ENCODE results near the gene CTTNBP2. TPM values are rescaled to one million over a fixed set of nuclear protein-coding genes. Genes with fewer than 3 reads are reported as not detected.

CTTNBP2 gene
- total RNA-seq, 1 experiment from 2014 or later = 17.6 TPM

DNA sequence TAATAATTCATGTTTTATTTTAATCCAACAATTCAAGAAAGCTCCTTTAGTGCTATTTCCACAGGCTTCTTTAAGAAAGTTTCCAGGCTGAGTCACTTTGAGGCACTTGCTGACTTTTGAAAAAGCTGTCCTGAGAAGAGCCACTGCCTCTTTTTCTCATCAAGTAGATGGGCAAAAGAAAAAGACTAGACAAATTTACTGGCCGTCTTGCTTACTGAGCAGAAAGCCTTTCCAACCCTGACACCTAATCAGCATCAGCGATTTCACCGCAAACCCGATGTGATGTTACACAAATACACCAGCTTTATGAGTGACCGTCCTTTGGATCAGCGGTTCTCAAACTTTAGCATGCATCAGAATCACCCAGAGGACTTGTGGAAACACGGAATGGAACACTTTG lies 24.3 kb downstream of the CTTNBP2 start:
- peaks cover 4 to 5% of the 10 kb centered on the region in 2 experiments; a peak in 4 of 5 replicates for H3K9me3 Mint-ChIP-seq
- peaks cover 19 to 38% (median 22%) of the 10 kb centered on the region in 3 experiments for H3K36me3 Mint-ChIP-seq (ENCODE audit: insufficient read depth in 1 of 3, low read depth in 3 of 3)

More for the DNA sequence above, 24.3 kb downstream of the CTTNBP2 start:
- H3K23me2 ChIP-seq (ENCODE audit: insufficient read length, low read depth, low read length, poor library complexity, severe bottlenecking) = no peaks in the 10 kb centered on the region
- H3K79me1 ChIP-seq (ENCODE audit: insufficient read depth, low read depth, low read length, poor library complexity, severe bottlenecking) = peaks cover 3% of the 10 kb centered on the region
- Mint-ChIP-seq H3K27me3 (ENCODE audit: low read depth) (no peaks in the 10 kb centered on the region), H3K4me3 (no peak overlapping the region), H3K27ac (no peak overlapping the region; a peak in 1 of 7 replicates), H3K4me1 (peaks cover 10 to 14% of the 10 kb centered on the region in 2 experiments)
- no peak overlapping the region for H2AFZ ChIP-seq (ENCODE audit: low read length)
- H2BK15ac ChIP-seq (ENCODE audit: low read depth, low read length) = no peak overlapping the region
- H3K79me2 ChIP-seq (ENCODE audit: insufficient read depth, low read length) = no peaks in the 10 kb centered on the region; the same call in 1 of the 2 replicates
- no peak overlapping the region for H4K5ac ChIP-seq (ENCODE audit: insufficient read length, low read depth, low read length)
- H4K91ac ChIP-seq (ENCODE audit: insufficient read length, low read depth, low read length) = no peak overlapping the region
- no peak overlapping the region for H2BK120ac ChIP-seq (ENCODE audit: low read depth, low read length, poor library complexity, severe bottlenecking)
- no peak overlapping the region for H3K14ac ChIP-seq (ENCODE audit: insufficient read depth, low read length)
- H4K20me1 ChIP-seq (ENCODE audit: control insufficient read depth, insufficient read depth, insufficient read length) = no peaks in the 10 kb centered on the region
- no peak overlapping the region for H2BK5ac ChIP-seq (ENCODE audit: insufficient read length, low read length)
- H3K9me3 ChIP-seq (ENCODE audit: control insufficient read depth, low read depth, low read length) = no peaks in the 10 kb centered on the region
- H4K8ac ChIP-seq (replicated peaks; ENCODE audit: insufficient read length, low read depth, low read length) = no peak overlapping the region
- no peak overlapping the region for H2BK20ac ChIP-seq (ENCODE audit: low read depth, low read length, poor library complexity, severe bottlenecking)
- H3K4me1 ChIP-seq (ENCODE audit: insufficient read depth, low read length) = 0 out of 2 replicates have a peak, but pooled peaks cover 2% of the 10 kb centered on the region
- WGBS (ENCODE audit: extremely low coverage, insufficient read length, low lambda C conversion rate) = no CpG with 5 or more reads among the region's 7 CpGs
- no peak overlapping the region for H2AK5ac ChIP-seq (ENCODE audit: insufficient read length, low read length)
- H3K9ac ChIP-seq (ENCODE audit: extremely low read depth, insufficient read length, low read length) = no peak overlapping the region
- H3K27me3 ChIP-seq (ENCODE audit: insufficient read depth, low read length) = no peaks in the 10 kb centered on the region
- no peak overlapping the region for H3K27ac ChIP-seq (ENCODE audit: insufficient read length, low read depth, low read length)
- no peak overlapping the region for H3K23ac ChIP-seq (ENCODE audit: insufficient read length, low read depth, low read length)
- no peak overlapping the region for H3K4ac ChIP-seq (ENCODE audit: low read depth, low read length)
- no peak overlapping the region for H3K18ac ChIP-seq (ENCODE audit: insufficient read length, low read depth, low read length)
- no peak overlapping the region for H3T11ph ChIP-seq (ENCODE audit: low read length)
- H2BK12ac ChIP-seq (ENCODE audit: insufficient read length, low read depth, low read length) = no peak overlapping the region
- no peak for DNase-seq
- H3K4me2 ChIP-seq (ENCODE audit: insufficient read depth, insufficient read length, low read length) = no peak overlapping the region
- TF ChIP-seq, protein P1, sequence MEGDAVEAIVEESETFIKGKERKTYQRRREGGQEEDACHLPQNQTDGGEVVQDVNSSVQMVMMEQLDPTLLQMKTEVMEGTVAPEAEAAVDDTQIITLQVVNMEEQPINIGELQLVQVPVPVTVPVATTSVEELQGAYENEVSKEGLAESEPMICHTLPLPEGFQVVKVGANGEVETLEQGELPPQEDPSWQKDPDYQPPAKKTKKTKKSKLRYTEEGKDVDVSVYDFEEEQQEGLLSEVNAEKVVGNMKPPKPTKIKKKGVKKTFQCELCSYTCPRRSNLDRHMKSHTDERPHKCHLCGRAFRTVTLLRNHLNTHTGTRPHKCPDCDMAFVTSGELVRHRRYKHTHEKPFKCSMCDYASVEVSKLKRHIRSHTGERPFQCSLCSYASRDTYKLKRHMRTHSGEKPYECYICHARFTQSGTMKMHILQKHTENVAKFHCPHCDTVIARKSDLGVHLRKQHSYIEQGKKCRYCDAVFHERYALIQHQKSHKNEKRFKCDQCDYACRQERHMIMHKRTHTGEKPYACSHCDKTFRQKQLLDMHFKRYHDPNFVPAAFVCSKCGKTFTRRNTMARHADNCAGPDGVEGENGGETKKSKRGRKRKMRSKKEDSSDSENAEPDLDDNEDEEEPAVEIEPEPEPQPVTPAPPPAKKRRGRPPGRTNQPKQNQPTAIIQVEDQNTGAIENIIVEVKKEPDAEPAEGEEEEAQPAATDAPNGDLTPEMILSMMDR (conservative IDR thresholded peaks at IDR 0.05) = no peak
- no peak overlapping the region for H3K56ac ChIP-seq (ENCODE audit: insufficient read length, low read depth, low read length)
